Psoas muscle (tissue), 8 donors: ENCODE results near the gene AFF3. TPM values are rescaled to one million over a fixed set of nuclear protein-coding genes. Genes with fewer than 3 reads are reported as not detected.

Source experiments
- ATAC-seq, 4 donors: fragments of 200-7000 bp; cut with Tn5 transposase; one replicate each; pipeline ENCODE4 v1.9.1; 2020; ENCODE audit warnings: moderate library complexity in 3 of 4, mild to moderate bottlenecking in 2 of 4
- DNase-seq, 2 donors: peaks; one replicate each; pipeline ENCODE4 v3.0.0-alpha.2; 2020
- H3K27ac ChIP-seq: fragments of 200-600 bp; one replicate; pipeline ENCODE4 v1.8.0; 2022
- H3K27me3 ChIP-seq, 3 donors: fragments of 200-600 bp in 1 of 3; one replicate each; pipeline versions ENCODE4 v1.6.1 to v1.8.0; 2013 to 2022; ENCODE audit warnings: low read length in 2 of 3, mild to moderate bottlenecking in 2 of 3, moderate library complexity in 1 of 3; ENCODE audit not compliant: insufficient read depth in 3 of 3
- H3K36me3 ChIP-seq, 2 donors: fragments of 200-600 bp in 1 of 2; one replicate each; pipeline versions ENCODE4 v1.6.1 to v1.8.0; 2013 to 2022; ENCODE audit warnings: low read depth in 1 of 2, mild to moderate bottlenecking in 1 of 2, moderate library complexity in 1 of 2; ENCODE audit not compliant: insufficient read depth in 1 of 2
- H3K4me1 ChIP-seq: fragments of 200-600 bp; one replicate; pipeline ENCODE4 v1.8.0; 2022
- H3K4me3 ChIP-seq: fragments of 200-600 bp; one replicate; pipeline ENCODE4 v1.8.0; 2022; ENCODE audit warnings: mild to moderate bottlenecking
- H3K9me3 ChIP-seq: fragments of 200-600 bp; one replicate; pipeline ENCODE4 v1.8.0; 2022
- CTCF ChIP-seq: fragments of 200-600 bp; IDR thresholded peaks from one replicate; pipeline ENCODE4 v1.8.0; 2022; ENCODE audit warnings: antibody characterized with exemption
- WGBS, 3 donors: extraction: QIAGEN DNeasy Blood & Tissue Kit; methylation state at CpG; one replicate each; pipeline versions ENCODE4 v1.1.6 to v1.1.7; 2013; 5-methylcytosine and 5-hydroxymethylcytosine counted together
- intact Hi-C, 2 donors: fragments of 100-400 bp; cut with DNase I; formaldehyde crosslinking; loops; one replicate each; pipeline versions ENCODE4 v1.11.0 to v1.14.2; 2022
- polyA plus RNA-seq, 3 donors: library from polyadenylated mRNA; stranded (reverse); fragments of 200-250 nt; gene quantifications; one replicate each; pipeline ENCODE4 v1.2.3, GENCODE V29; 2013
- total RNA-seq, 4 donors: library from RNA; stranded (reverse); fragmentation: NEBNext Ultra II Directional in 2 of 4; extraction: Animal tissue kit (Norgen Biotek cat#: 25700) in 2 of 4; gene quantifications; one replicate each; pipeline versions ENCODE4 v1.2.1 to v1.2.4, GENCODE V29; 2021 to 2023
- donor health status: healthy with polysubstance abuse.
- donor health status: DM: no; HTN: no; CAD: no; lungs with moderate emphysema.
- donor health status: Bipolar disorder and iron deficiency.
- donor health status: healthy.
- donor health status: DM: yes; HTN: yes; CAD: no.
- donor health status: DM: no; HTN: no; CAD: no.
- donor health status: DM: no; HTN: no; CAD: no.
- donor health status: DM: yes; HTN: yes; CAD: no.

Gene AFF3
- total and polyA plus RNA-seq, 7 donors = 0.08 to 2.9 (median 0.44) TPM

GRCh38 chr2:99975386-99975785, 167.0 kb downstream of the AFF3 start:
- intact Hi-C loops = no loop called here
- DNase-seq (no peak), ATAC-seq (no peak)
- no peak overlapping the region for H3K27ac ChIP-seq
- H3K27me3 ChIP-seq = no peaks in the 10 kb centered on the region
- no peaks in the 10 kb centered on the region for H3K36me3 ChIP-seq
- no peak overlapping the region for H3K4me3 ChIP-seq
- no peaks in the 10 kb centered on the region for H3K4me1 ChIP-seq
- TF ChIP-seq CTCF = no peak
- no peaks in the 10 kb centered on the region for H3K9me3 ChIP-seq

DNA sequence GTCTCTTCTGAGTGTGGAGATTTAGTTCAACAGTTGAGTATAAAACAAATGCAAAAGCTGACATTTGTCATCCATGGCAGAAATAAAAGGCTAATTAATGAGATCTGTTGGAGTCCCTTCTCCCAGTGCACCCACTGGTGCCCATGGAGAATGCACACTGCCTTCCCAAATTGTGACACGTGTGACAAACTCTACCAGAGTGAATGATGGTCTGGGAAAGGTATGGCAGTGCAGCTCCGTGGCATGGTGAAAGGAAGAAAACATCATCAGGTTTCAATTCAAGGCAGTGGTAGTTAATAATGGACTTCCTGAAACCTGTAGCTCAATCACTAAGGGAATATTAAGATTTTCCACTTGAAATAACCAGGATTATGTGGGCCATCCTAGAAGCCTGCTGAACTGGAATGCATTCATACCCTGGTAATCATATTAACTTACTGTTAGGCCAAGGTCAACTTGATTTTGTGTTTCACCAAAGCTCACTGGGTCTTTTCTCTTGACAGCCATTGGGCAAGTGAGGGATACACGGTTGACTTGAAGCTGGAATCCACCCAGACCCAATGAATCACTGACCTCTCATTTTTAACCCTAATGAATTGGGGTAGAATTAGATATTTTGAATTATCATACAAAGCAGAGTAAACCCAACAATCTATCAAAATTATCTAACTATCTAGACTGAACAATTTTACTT, 167.6 kb downstream of the AFF3 start:
- Histone ChIP-seq H3K4me3 (no peak overlapping the region), H3K27ac (no peak overlapping the region), H3K4me1 (no peaks in the 10 kb centered on the region), H3K27me3 (no peaks in the 10 kb centered on the region), H3K9me3 (no peaks in the 10 kb centered on the region), H3K36me3 (no peaks in the 10 kb centered on the region)
- ATAC-seq = no peak
- intact Hi-C loops = no loop called here
- no peak for TF ChIP-seq CTCF
- WGBS, 3 donors = 44 to 54% (median 53%) methylated on average over 3 of the region's 3 CpGs
- DNase-seq = no peak

DNA sequence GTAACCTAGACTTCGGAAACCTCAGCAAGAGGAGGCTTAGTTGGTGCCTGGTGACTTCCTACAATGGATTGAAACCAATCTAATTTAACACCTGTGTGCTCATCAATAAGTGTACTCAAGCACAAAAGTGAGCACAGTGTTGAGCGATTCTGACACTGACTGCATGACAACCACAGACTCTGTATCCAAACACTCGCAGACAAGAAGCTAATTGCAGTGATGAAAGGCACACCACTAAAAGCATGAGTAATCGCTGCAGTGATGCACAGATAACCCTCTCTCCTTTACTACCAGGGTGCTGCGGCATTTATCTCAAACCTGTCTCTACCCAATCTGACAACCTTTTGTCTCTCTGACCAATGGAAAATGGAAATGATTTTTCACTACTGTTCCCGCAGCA, 168.1 kb downstream of the AFF3 start:
- Histone ChIP-seq H3K9me3 (no peaks in the 10 kb centered on the region), H3K27ac (no peak overlapping the region), H3K4me3 (no peak overlapping the region), H3K36me3 (no peaks in the 10 kb centered on the region), H3K27me3 (no peaks in the 10 kb centered on the region), H3K4me1 (no peaks in the 10 kb centered on the region)
- DNase-seq (no peak), ATAC-seq (no peak)
- 91 to 94% (median 93%) methylated on average over 6 of the region's 6 CpGs for WGBS, 3 donors
- intact Hi-C loops = no loop called here
- no peak for TF ChIP-seq CTCF

DNA sequence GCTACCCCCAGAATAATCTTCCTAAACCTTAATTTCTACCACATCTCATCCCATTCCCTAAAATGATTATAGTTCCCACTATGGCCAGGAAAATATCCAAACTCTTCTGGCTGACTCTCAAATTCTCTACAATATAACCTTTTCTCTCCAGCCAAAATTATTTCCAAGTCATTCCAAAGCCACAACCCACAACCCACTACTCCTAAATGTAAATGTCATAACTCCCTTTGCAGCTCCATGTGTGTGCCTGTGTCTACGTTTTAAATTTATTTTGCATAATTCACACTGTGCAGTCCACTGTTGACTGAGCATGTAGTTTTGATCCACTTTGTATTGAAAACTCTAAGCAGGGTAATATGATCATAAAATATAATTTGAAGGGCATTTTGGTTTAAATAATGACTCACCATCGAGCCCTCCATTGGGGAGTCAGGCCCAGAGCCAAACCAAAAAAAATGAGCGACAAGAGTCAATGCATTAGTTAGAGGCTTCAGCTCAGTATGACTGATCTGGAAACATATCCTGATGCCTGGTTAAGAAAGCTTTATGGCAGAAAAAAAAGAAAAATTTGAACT, 171.0 kb downstream of the AFF3 start:
- no peak overlapping the region for H3K27ac ChIP-seq
- H3K27me3 ChIP-seq = no peaks in the 10 kb centered on the region
- intact Hi-C loops = no loop called here
- WGBS, 3 donors = 56 to 69% (median 64%) methylated on average over 3 of the region's 3 CpGs
- no peaks in the 10 kb centered on the region for H3K4me1 ChIP-seq
- H3K4me3 ChIP-seq = no peak overlapping the region
- no peak for TF ChIP-seq CTCF
- no peaks in the 10 kb centered on the region for H3K36me3 ChIP-seq
- ATAC-seq = no peak
- no peak for DNase-seq
- H3K9me3 ChIP-seq = no peaks in the 10 kb centered on the region
